B cell (primary cell): ENCODE measurements around the gene ALG6.

Source experiments
- EZH2 ChIP-seq: IDR thresholded peaks from 2 replicates; pipeline ENCODE4 v1.6.1; 2012; ENCODE audit warnings: borderline replicate concordance, low read depth, mild to moderate bottlenecking, moderate library complexity, low read length; ENCODE audit not compliant: insufficient read depth, poor library complexity, severe bottlenecking
- TF ChIP-seq, protein P1 (sequence below): fragments of 200-600 bp; IDR thresholded peaks from one replicate; pipeline ENCODE4 v1.8.0; 2022; ENCODE audit warnings: antibody characterized with exemption, mild to moderate bottlenecking

DNA sequence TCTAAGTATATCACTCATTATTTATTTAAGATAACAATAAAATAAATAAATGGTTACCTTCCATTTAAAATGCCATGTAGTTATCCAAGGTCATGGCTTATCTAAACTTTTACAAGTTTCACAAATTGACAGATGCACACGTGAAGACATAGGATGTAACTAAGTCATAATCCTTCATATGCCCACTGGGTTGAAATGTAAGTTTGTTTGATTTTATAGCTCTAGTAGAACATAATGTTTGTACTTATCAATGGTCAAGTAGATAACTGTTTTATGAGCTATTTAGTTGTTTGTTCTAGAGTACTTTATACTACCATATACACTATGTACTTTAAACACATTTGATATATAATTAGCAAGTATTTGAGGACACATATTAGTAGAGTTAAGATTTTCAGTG lies 112.6 kb downstream of the ALG6 start:
- TF ChIP-seq, protein P1, sequence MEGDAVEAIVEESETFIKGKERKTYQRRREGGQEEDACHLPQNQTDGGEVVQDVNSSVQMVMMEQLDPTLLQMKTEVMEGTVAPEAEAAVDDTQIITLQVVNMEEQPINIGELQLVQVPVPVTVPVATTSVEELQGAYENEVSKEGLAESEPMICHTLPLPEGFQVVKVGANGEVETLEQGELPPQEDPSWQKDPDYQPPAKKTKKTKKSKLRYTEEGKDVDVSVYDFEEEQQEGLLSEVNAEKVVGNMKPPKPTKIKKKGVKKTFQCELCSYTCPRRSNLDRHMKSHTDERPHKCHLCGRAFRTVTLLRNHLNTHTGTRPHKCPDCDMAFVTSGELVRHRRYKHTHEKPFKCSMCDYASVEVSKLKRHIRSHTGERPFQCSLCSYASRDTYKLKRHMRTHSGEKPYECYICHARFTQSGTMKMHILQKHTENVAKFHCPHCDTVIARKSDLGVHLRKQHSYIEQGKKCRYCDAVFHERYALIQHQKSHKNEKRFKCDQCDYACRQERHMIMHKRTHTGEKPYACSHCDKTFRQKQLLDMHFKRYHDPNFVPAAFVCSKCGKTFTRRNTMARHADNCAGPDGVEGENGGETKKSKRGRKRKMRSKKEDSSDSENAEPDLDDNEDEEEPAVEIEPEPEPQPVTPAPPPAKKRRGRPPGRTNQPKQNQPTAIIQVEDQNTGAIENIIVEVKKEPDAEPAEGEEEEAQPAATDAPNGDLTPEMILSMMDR, result no peak
- no peak for TF ChIP-seq EZH2
